HG03175 (cell line): ENCODE data around the gene CORO7.
"Not testable (repeated sequence)": the region's sequence is repeated elsewhere in the genome, so short reads cannot be mapped to it uniquely, and the experiment has no call there.

Experiments
- ATAC-seq: cut with Tn5 transposase; IDR thresholded peaks from one replicate; pipeline ENCODE4 v1.9.1; 2021; ENCODE audit warnings: mild to moderate bottlenecking, moderate library complexity; ENCODE audit not compliant: unreplicated experiment

The CORO7 gene

DNA sequence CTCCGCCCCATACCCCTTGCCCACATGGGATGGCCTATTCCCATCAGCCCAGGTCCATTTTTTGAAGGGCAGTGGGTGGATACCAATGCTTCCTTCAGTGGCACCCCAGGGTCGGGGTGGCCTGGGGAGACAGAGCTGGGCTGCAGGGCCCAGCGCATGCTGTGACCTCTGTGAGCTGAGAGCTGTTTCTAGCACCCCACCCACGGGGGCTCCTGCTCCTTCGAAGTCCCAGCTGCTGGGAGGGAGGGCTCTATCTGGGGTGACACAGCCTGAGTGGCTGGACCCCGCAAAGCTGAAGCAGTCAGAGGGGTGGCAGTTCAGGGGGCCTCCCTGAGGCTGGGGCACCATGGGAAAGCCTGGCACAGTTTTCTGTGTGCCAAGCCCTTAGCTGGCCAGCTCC lies 76.0 kb downstream of the CORO7 start:
- ATAC-seq = no peak

GRCh38 chr16:4339909-4340308 lies 76.5 kb downstream of the CORO7 start:
- no peak for ATAC-seq

DNA sequence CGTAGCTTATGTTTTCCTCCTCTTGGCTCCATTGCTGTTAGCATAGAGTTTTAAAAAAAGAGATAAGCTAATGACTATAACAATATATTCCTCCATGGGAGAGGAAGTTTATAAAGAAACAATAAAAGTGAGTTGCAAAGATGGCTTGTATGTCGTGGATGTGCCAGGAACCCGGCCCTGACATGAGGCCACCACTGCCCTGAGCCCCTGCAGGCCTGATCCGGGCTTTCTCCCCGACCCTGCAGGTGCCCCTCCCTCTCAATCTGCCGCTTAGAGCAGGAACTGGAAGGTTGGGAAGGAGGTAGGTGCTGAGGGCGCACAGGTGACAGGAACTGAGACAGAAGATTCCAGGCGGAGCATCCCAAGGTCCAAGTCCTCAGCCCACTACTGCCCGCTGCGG lies 76.9 kb downstream of the CORO7 start:
- ATAC-seq = no peak

DNA sequence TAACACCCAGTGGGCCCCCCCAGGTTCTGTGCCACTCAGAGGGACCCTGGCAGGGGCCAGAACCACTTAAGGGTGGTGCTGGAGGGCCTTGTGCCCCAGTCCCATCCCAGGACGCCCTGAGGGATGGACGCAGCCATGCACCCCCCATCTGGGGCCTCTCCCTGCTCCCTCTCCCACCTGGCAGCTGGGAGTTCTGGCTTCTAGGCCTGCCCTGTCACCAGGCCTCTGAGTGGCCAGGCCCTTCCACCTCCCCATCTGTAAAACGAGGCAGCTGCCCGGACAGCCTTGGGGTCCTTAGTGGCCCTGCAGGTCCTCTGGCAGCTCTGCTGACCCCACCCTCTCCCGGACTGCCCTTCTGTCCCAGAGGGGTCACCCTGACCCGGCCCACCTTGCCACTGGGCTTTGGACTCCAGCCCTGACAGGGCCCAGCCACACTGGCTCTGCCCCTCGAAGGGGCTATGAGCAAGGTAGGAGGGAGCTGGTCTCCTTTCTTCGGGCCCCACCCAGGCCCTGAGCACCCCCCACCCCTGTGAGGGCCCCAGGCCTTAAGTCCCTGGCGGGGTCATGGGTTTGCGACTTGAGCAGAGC lies 77.6 kb downstream of the CORO7 start:
- no peak for ATAC-seq

DNA sequence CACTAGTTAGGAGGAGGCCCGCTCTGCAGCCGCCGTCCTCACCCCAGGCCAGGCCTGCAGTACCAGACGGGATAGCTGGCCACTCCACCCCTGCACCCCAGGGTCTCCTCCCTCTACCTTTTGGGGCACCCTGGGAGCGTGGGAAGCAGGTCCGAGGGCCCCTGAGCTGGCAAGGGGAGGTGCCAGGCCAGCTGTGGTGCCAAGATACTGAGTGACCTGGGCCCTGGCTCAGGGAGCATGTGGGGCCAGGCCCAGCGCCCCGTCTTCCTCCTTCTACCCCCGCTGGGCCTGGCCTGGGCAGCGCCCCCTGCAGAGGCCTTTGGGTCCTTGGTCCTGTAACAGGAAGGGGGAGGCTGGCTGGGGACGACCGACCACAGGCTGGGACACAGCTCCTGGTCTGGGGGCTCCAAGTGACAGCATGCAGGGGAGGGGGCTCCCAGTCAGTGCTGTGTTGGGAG lies 78.2 kb downstream of the CORO7 start:
- ATAC-seq = no peak

- no peak for ATAC-seq
Measured at GRCh38 chr16:4337540-4338088, 78.8 kb downstream of the CORO7 start.

DNA sequence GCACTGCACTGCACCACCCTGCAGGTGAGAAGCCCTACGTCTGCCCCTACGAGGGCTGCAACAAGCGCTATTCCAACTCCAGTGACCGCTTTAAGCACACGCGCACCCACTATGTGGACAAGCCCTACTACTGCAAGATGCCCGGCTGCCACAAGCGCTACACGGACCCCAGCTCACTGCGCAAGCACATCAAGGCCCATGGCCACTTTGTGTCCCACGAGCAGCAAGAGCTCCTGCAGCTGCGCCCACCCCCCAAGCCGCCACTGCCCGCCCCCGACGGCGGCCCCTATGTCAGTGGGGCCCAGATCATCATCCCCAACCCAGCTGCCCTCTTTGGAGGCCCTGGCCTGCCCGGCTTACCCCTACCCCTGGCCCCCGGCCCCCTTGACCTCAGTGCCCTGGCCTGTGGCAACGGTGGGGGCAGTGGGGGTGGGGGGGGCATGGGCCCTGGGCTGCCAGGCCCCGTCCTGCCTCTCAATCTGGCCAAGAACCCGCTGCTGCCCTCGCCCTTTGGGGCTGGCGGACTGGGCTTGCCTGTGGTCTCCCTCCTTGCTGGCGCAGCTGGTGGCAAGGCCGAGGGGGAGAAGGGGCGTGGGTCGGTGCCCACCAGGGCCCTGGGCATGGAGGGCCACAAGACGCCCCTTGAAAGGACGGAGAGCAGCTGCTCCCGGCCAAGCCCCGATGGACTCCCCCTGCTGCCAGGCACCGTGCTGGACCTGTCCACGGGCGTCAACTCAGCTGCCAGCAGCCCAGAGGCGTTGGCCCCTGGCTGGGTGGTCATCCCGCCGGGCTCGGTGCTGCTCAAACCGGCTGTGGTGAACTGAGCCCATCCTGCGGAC lies 79.5 kb downstream of the CORO7 start:
- ATAC-seq = no peak

DNA sequence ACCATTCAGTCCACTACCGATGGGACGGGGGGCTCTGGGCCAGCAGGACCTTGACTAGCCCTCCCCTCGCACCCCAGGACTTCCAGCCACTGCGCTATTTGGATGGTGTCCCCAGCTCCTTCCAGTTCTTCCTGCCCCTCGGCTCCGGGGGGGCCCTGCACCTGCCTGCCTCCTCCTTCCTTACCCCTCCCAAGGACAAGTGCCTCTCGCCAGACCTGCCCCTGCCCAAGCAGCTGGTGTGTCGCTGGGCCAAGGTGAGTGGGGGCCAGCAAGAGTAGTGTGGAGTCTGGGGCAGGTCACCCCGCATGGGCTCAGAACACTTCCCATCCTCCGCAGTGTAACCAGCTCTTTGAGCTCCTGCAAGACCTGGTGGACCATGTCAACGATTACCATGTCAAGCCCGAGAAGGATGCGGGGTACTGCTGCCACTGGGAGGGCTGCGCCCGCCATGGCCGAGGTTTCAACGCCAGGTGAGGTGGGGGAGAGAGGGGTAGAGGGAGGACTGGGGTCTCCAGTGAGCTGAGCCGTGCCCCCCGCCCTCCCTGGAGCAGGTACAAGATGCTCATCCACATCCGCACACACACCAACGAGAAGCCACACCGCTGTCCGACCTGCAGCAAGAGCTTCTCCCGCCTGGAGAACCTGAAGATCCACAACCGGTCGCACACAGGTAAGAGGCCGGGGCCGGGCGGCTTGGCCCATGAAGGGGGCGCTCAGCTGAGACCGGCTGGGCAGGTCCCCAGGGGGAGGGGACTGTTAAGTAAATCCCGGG lies 81.5 kb downstream of the CORO7 start:
- no peak for ATAC-seq

GRCh38 chr16:4333714-4334113 lies 82.7 kb downstream of the CORO7 start:
- not testable (repeated sequence) for ATAC-seq

DNA sequence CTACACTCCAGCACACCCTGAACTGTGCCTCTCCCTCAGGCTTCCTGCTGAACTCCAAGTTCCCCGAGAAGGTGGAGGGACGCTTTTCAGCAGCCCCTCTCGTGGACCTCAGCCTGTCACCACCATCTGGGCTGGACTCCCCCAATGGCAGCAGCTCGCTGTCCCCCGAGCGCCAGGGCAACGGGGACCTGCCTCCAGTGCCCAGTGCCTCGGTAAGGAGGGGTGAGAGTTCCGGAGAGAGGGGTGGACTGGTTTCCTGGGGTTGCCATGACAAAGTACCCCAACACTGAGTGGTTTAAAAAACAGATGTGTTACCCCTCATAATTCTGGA lies 83.1 kb downstream of the CORO7 start:
- no peak for ATAC-seq

GRCh38 chr16:4332623-4333307 lies 83.6 kb downstream of the CORO7 start:
- no peak for ATAC-seq

- ATAC-seq = no peak
Measured at GRCh38 chr16:4332083-4332482, 84.3 kb downstream of the CORO7 start.

- peak; percentile 64 for ATAC-seq
Measured at GRCh38 chr16:4330277-4330874, 86.0 kb downstream of the CORO7 start.

- no peak for ATAC-seq
Measured at GRCh38 chr16:4328782-4329775, 87.3 kb downstream of the CORO7 start.

DNA sequence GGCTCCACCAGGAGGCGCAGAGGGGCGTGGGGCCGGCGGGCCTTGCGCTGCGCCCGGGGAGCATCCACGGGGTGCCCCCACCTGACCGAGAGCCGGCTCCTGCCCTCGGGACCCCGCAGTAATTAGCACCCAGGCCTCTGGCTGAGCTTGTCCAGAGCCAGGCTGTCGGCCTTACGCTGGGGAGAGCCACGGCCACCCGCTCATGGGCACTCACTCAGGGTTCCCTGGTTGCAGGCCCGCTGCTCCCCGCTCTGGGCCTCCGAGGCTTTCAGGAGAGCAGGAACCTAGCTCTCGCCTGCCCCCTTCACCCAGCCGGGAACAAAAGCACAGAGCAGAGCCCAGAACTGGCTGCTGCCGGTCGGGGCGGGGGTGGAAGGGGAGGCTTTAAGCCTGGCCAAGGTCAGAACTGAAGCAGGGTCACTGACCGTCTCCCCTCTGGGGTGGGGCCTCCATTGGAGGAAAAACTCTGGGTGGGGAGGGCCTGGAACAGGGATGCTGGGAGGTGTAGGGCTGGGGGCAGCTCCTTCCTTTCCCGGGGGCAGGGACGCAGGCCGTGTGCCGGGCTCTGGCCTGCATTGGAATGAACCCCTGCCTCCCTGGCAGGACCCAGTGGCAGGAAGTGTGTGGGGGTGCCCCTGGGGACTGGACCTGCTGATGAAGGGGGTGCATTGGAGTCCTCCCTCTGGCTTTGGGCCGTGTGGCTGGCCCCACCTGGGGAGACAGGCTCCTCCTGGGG lies 88.2 kb downstream of the CORO7 start:
- no peak for ATAC-seq

GRCh38 chr16:4327386-4328045 lies 88.9 kb downstream of the CORO7 start:
- no peak for ATAC-seq

GRCh38 chr16:4325253-4325758 lies 91.1 kb downstream of the CORO7 start:
- ATAC-seq = no peak
